ENCODE results near the gene PRKD1.
"Not testable (repeated sequence)": the region's sequence is repeated elsewhere in the genome, so short reads cannot be mapped to it uniquely, and the experiment has no call there.

Gene PRKD1

GRCh38 chr14:29856516-29856915 lies 71.1 kb downstream of the PRKD1 start:
- Histone ChIP-seq H3K9me3 (ENCODE audit: low read length) (no peaks in the 10 kb centered on the region), H3K27me3 (ENCODE audit: insufficient read depth, low read length) (no peaks in the 10 kb centered on the region), H2AFZ (ENCODE audit: low read length) (no peak overlapping the region), H3K4me2 (ENCODE audit: low read length) (no peak overlapping the region), H3K9ac (ENCODE audit: low read length) (no peak overlapping the region), H3K4me1 (ENCODE audit: insufficient read depth, low read length, severe bottlenecking) (no peaks in the 10 kb centered on the region), H3K4me3 (ENCODE audit: low read depth, low read length, poor library complexity, severe bottlenecking) (no peak overlapping the region), H3K27ac (ENCODE audit: low read depth, low read length, poor library complexity, severe bottlenecking) (no peak overlapping the region), H3K9me2 (ENCODE audit: low read depth, low read length) (no peaks in the 10 kb centered on the region), H3K79me2 (ENCODE audit: insufficient read depth, low read length) (no peaks in the 10 kb centered on the region), H3F3A (ENCODE audit: insufficient read depth, low read length) (no peaks in the 10 kb centered on the region), H3K36me3 (ENCODE audit: insufficient read depth, low read length) (no peaks in the 10 kb centered on the region), H4K20me1 (ENCODE audit: insufficient read depth, low read length) (no peaks in the 10 kb centered on the region)
- no peak for TF ChIP-seq EZH2 (IDR thresholded peaks at IDR 0.05; ENCODE audit: borderline replicate concordance, low read length)
- TF ChIP-seq CTCF (IDR thresholded peaks at IDR 0.05; ENCODE audit: low read length), result no peak

GRCh38 chr14:29853691-29854090 lies 74.0 kb downstream of the PRKD1 start:
- H3K79me2 ChIP-seq (ENCODE audit: insufficient read depth, low read length); H3F3A ChIP-seq (ENCODE audit: insufficient read depth, low read length); H3K27ac ChIP-seq (ENCODE audit: low read depth, low read length, poor library complexity, severe bottlenecking); H4K20me1 ChIP-seq (ENCODE audit: insufficient read depth, low read length); H2AFZ ChIP-seq (ENCODE audit: low read length); H3K9me2 ChIP-seq (ENCODE audit: low read depth, low read length); H3K27me3 ChIP-seq (ENCODE audit: insufficient read depth, low read length); H3K36me3 ChIP-seq (ENCODE audit: insufficient read depth, low read length); H3K4me3 ChIP-seq (ENCODE audit: low read depth, low read length, poor library complexity, severe bottlenecking); H3K9me3 ChIP-seq (ENCODE audit: low read length); H3K4me1 ChIP-seq (ENCODE audit: insufficient read depth, low read length, severe bottlenecking); H3K4me2 ChIP-seq (ENCODE audit: low read length); H3K9ac ChIP-seq (ENCODE audit: low read length): not testable (repeated sequence)

- H3K79me2 ChIP-seq (ENCODE audit: insufficient read depth, low read length), result no peaks in the 10 kb centered on the region
- no peak overlapping the region for H3K9ac ChIP-seq (ENCODE audit: low read length)
- H4K20me1 ChIP-seq (ENCODE audit: insufficient read depth, low read length), result no peaks in the 10 kb centered on the region
- H3F3A ChIP-seq (ENCODE audit: insufficient read depth, low read length), result no peaks in the 10 kb centered on the region
- H3K4me3 ChIP-seq (ENCODE audit: low read depth, low read length, poor library complexity, severe bottlenecking), result no peak overlapping the region
- no peaks in the 10 kb centered on the region for H3K27me3 ChIP-seq (ENCODE audit: insufficient read depth, low read length)
- TF ChIP-seq EZH2 (IDR thresholded peaks at IDR 0.05; ENCODE audit: borderline replicate concordance, low read length), result no peak
- no peak for TF ChIP-seq CTCF (IDR thresholded peaks at IDR 0.05; ENCODE audit: low read length)
- H3K4me1 ChIP-seq (ENCODE audit: insufficient read depth, low read length, severe bottlenecking), result no peaks in the 10 kb centered on the region
- no peaks in the 10 kb centered on the region for H3K9me3 ChIP-seq (ENCODE audit: low read length)
- H3K27ac ChIP-seq (ENCODE audit: low read depth, low read length, poor library complexity, severe bottlenecking), result no peak overlapping the region
- no peaks in the 10 kb centered on the region for H3K36me3 ChIP-seq (ENCODE audit: insufficient read depth, low read length)
- H3K4me2 ChIP-seq (ENCODE audit: low read length), result no peak overlapping the region
- no peak overlapping the region for H2AFZ ChIP-seq (ENCODE audit: low read length)
- H3K9me2 ChIP-seq (ENCODE audit: low read depth, low read length), result no peaks in the 10 kb centered on the region
Observed at GRCh38 chr14:29853272-29853671, 74.4 kb downstream of the PRKD1 start.

GRCh38 chr14:29851397-29851796 lies 76.2 kb downstream of the PRKD1 start:
- Histone ChIP-seq H3K4me2 (ENCODE audit: low read length) (no peak overlapping the region), H3K79me2 (ENCODE audit: insufficient read depth, low read length) (no peaks in the 10 kb centered on the region), H3K36me3 (ENCODE audit: insufficient read depth, low read length) (no peaks in the 10 kb centered on the region), H3K4me1 (ENCODE audit: insufficient read depth, low read length, severe bottlenecking) (no peaks in the 10 kb centered on the region), H3K27me3 (ENCODE audit: insufficient read depth, low read length) (no peaks in the 10 kb centered on the region), H3K9me3 (ENCODE audit: low read length) (no peaks in the 10 kb centered on the region), H3K27ac (ENCODE audit: low read depth, low read length, poor library complexity, severe bottlenecking) (no peak overlapping the region), H3F3A (ENCODE audit: insufficient read depth, low read length) (no peaks in the 10 kb centered on the region), H3K9me2 (ENCODE audit: low read depth, low read length) (no peaks in the 10 kb centered on the region), H2AFZ (ENCODE audit: low read length) (no peak overlapping the region), H3K9ac (ENCODE audit: low read length) (no peak overlapping the region), H3K4me3 (ENCODE audit: low read depth, low read length, poor library complexity, severe bottlenecking) (no peak overlapping the region), H4K20me1 (ENCODE audit: insufficient read depth, low read length) (no peaks in the 10 kb centered on the region)
- TF ChIP-seq CTCF (IDR thresholded peaks at IDR 0.05; ENCODE audit: low read length) (no peak), EZH2 (IDR thresholded peaks at IDR 0.05; ENCODE audit: borderline replicate concordance, low read length) (no peak)
